ENCODE measurements around the gene PEX14. TPM values are rescaled to one million over a fixed set of nuclear protein-coding genes. Genes with fewer than 3 reads are reported as not detected.
"Not testable (repeated sequence)": the region's sequence is repeated elsewhere in the genome, so short reads cannot be mapped to it uniquely, and the experiment has no call there.

PEX14 gene
- total RNA-seq, 1 experiment from 2014 or later, result 17.7 TPM

- no peak for DNase-seq
- BruUV-seq (replicated peaks), result no TSS peak
- Mint-ChIP-seq H3K9me3 (ENCODE audit: low read depth, unreplicated experiment) (no peaks in the 10 kb centered on the region), H3K27ac (ENCODE audit: unreplicated experiment) (no peak overlapping the region), H3K27me3 (ENCODE audit: unreplicated experiment) (no peaks in the 10 kb centered on the region), H3K4me1 (ENCODE audit: low read depth, unreplicated experiment) (no peaks in the 10 kb centered on the region), H3K36me3 (ENCODE audit: insufficient read depth, unreplicated experiment) (no peaks in the 10 kb centered on the region), H3K4me3 (ENCODE audit: low read depth, unreplicated experiment) (no peak overlapping the region)
- TF ChIP-seq CTCF (IDR thresholded peaks at IDR 0.05; ENCODE audit: unreplicated experiment), result no peak
- CTCF ChIA-PET, result interaction anchor here (0.6 kb wide), 1 partner anchor 498 kb away, joined by 5 read pairs; no protein-coding TSS in a partner anchor
- intact Hi-C loops (cut with micrococcal nuclease; ENCODE audit: unreplicated experiment), result no loop called here
Observed at GRCh38 chr1:10451287-10451686, 23.5 kb upstream of the PEX14 start.

GRCh38 chr1:10456048-10456447 lies 18.7 kb upstream of the PEX14 start:
- H3K27ac Mint-ChIP-seq (ENCODE audit: unreplicated experiment), result no peak overlapping the region
- no TSS peak for BruUV-seq (replicated peaks)

GRCh38 chr1:10456661-10457060 lies 18.1 kb upstream of the PEX14 start:
- intact Hi-C loops (cut with micrococcal nuclease; ENCODE audit: unreplicated experiment), result no loop called here
- CTCF ChIA-PET, result interaction anchor here (0.6 to 0.8 kb wide), 3 partner anchors 9 to 827 kb away, joined by 3 to 9 read pairs (median 4); no protein-coding TSS in a partner anchor
- H3K9me3 Mint-ChIP-seq (ENCODE audit: low read depth, unreplicated experiment), result no peaks in the 10 kb centered on the region
- H3K27me3 Mint-ChIP-seq (ENCODE audit: unreplicated experiment), result no peaks in the 10 kb centered on the region
- DNase-seq, result no peak
- no peak for TF ChIP-seq CTCF (IDR thresholded peaks at IDR 0.05; ENCODE audit: unreplicated experiment)
- no peak overlapping the region for H3K27ac Mint-ChIP-seq (ENCODE audit: unreplicated experiment)
- peaks cover 18% of the 10 kb centered on the region for H3K36me3 Mint-ChIP-seq (ENCODE audit: insufficient read depth, unreplicated experiment)
- no peak overlapping the region for H3K4me3 Mint-ChIP-seq (ENCODE audit: low read depth, unreplicated experiment)
- no peaks in the 10 kb centered on the region for H3K4me1 Mint-ChIP-seq (ENCODE audit: low read depth, unreplicated experiment)
- BruUV-seq (replicated peaks), result no TSS peak

More at GRCh38 chr1:10456048-10456447, 18.7 kb upstream of the PEX14 start:
- CTCF ChIA-PET, result interaction anchor here (0.6 to 0.8 kb wide), 3 partner anchors 8 to 827 kb away, joined by 3 to 9 read pairs (median 4); no protein-coding TSS in a partner anchor
- Mint-ChIP-seq H3K27me3 (ENCODE audit: unreplicated experiment) (no peaks in the 10 kb centered on the region), H3K9me3 (ENCODE audit: low read depth, unreplicated experiment) (no peaks in the 10 kb centered on the region), H3K36me3 (ENCODE audit: insufficient read depth, unreplicated experiment) (peaks cover 14% of the 10 kb centered on the region), H3K4me1 (ENCODE audit: low read depth, unreplicated experiment) (no peaks in the 10 kb centered on the region), H3K4me3 (ENCODE audit: low read depth, unreplicated experiment) (no peak overlapping the region)
- intact Hi-C loops (cut with micrococcal nuclease; ENCODE audit: unreplicated experiment), result no loop called here
- DNase-seq, result no peak
- no peak for TF ChIP-seq CTCF (IDR thresholded peaks at IDR 0.05; ENCODE audit: unreplicated experiment)

- H3K4me3 Mint-ChIP-seq (ENCODE audit: low read depth, unreplicated experiment); DNase-seq; intact Hi-C loops (cut with micrococcal nuclease; ENCODE audit: unreplicated experiment); BruUV-seq (replicated peaks); H3K27ac Mint-ChIP-seq (ENCODE audit: unreplicated experiment); H3K9me3 Mint-ChIP-seq (ENCODE audit: low read depth, unreplicated experiment); H3K27me3 Mint-ChIP-seq (ENCODE audit: unreplicated experiment); H3K4me1 Mint-ChIP-seq (ENCODE audit: low read depth, unreplicated experiment); CTCF ChIA-PET: not testable (repeated sequence)
- H3K36me3 Mint-ChIP-seq (ENCODE audit: insufficient read depth, unreplicated experiment), result peaks cover 18% of the 10 kb centered on the region
Observed at GRCh38 chr1:10457462-10457861, 17.3 kb upstream of the PEX14 start.

- CTCF ChIA-PET, result no interaction called here
- intact Hi-C loops (cut with micrococcal nuclease; ENCODE audit: unreplicated experiment), result no loop called here
Observed at GRCh38 chr1:10457875-10458274, 16.9 kb upstream of the PEX14 start.

More at GRCh38 chr1:10457875-10458274, 16.9 kb upstream of the PEX14 start:
- DNase-seq, result no peak
- Mint-ChIP-seq H3K36me3 (ENCODE audit: insufficient read depth, unreplicated experiment) (peaks cover 18% of the 10 kb centered on the region), H3K4me3 (ENCODE audit: low read depth, unreplicated experiment) (no peak overlapping the region), H3K9me3 (ENCODE audit: low read depth, unreplicated experiment) (no peaks in the 10 kb centered on the region), H3K4me1 (ENCODE audit: low read depth, unreplicated experiment) (no peaks in the 10 kb centered on the region), H3K27ac (ENCODE audit: unreplicated experiment) (no peak overlapping the region), H3K27me3 (ENCODE audit: unreplicated experiment) (no peaks in the 10 kb centered on the region)
- BruUV-seq (replicated peaks), result no TSS peak
- no peak for TF ChIP-seq CTCF (IDR thresholded peaks at IDR 0.05; ENCODE audit: unreplicated experiment)

All from Calu3 (cell line).